SK-N-SH (cell line): ENCODE results near the gene SNRPD1. TPM values are rescaled to one million over a fixed set of nuclear protein-coding genes. Genes with fewer than 3 reads are reported as not detected.

ENCODE experiments used
- CTCF ChIA-PET: fragments of 300-600, 350-600 bp; formaldehyde crosslinking; extraction: SDS; loops from one replicate; lab custom pipeline; 2021; lab: Yijun Ruan, JAX
- POLR2A ChIA-PET: fragments of 350-600 bp; sonication (Branson Sonifier 250); formaldehyde crosslinking; extraction: SDS; loops from one replicate; lab custom pipeline; 2020; ENCODE audit warnings: antibody characterized with exemption, inconsistent platforms; lab: Yijun Ruan, JAX
- DNase-seq: peaks from one replicate; pipeline ENCODE4 v3.0.0; 2012
- H2AFZ ChIP-seq: fragments of 200-600 bp; sonication (generic); 2 replicates; pipeline ENCODE4 v1.8.1; 2016; ENCODE audit warnings: antibody characterized with exemption, mild to moderate bottlenecking, low read depth
- H3F3A ChIP-seq: fragments of 200-600 bp; sonication (generic); replicated peaks from 2 replicates; pipeline ENCODE3; 2016; ENCODE audit warnings: antibody characterized with exemption, mild to moderate bottlenecking; ENCODE audit not compliant: insufficient read depth
- H3K27ac ChIP-seq, 2 experiments: fragments of 200-500 bp in 1 of 2; fragments of 200-600 bp in 1 of 2; sonication (Bioruptor generic) in 1 of 2; sonication (generic), shearing (Covaris generic) in 1 of 2; 2 replicates each; pipeline versions ENCODE4 v1.5.1 to v1.6.1; 2014 to 2016; ENCODE audit warnings: low read depth in 2 of 2, inconsistent platforms in 1 of 2, low read length in 1 of 2, mild to moderate bottlenecking in 1 of 2, mixed read lengths in 1 of 2
- H3K27me3 ChIP-seq: fragments of 200-600 bp; sonication (generic), shearing (Covaris generic); 2 replicates; pipeline ENCODE4 v1.6.1; 2016; ENCODE audit warnings: mixed run types; ENCODE audit not compliant: insufficient read depth
- H3K36me3 ChIP-seq, 2 experiments: fragments of 200-500 bp in 1 of 2; fragments of 200-600 bp in 1 of 2; sonication (Bioruptor generic) in 1 of 2; sonication (generic) in 1 of 2; replicated peaks in 1 of 2; 2 replicates each; pipeline versions ENCODE3 to v1.5.1; 2014 to 2016; ENCODE audit warnings: low read length in 1 of 2, mild to moderate bottlenecking in 1 of 2; ENCODE audit not compliant: insufficient read depth in 2 of 2, control insufficient read depth in 1 of 2
- H3K4me1 ChIP-seq, 2 experiments: fragments of 200-500 bp in 1 of 2; fragments of 200-600 bp in 1 of 2; sonication (Bioruptor generic) in 1 of 2; sonication (generic), shearing (Covaris generic) in 1 of 2; 2 replicates each; pipeline versions ENCODE4 v1.5.1 to v1.6.1; 2014 to 2016; ENCODE audit warnings: low read depth in 1 of 2, low read length in 1 of 2, mixed run types in 1 of 2; ENCODE audit not compliant: insufficient read depth in 2 of 2, control insufficient read depth in 1 of 2
- H3K4me2 ChIP-seq: fragments of 200-600 bp; sonication (generic), shearing (Covaris generic); 2 replicates; pipeline ENCODE4 v1.6.1; 2017; ENCODE audit warnings: mixed run types
- H3K4me3 ChIP-seq, 2 experiments: fragments of 200-500 bp in 1 of 2; fragments of 200-600 bp in 1 of 2; sonication (Bioruptor generic) in 1 of 2; sonication (generic), shearing (Covaris generic) in 1 of 2; 2 replicates each; pipeline versions ENCODE4 v1.5.1 to v1.8.1; 2014 to 2016; ENCODE audit warnings: low read depth in 2 of 2, inconsistent platforms in 1 of 2, low read length in 1 of 2, mild to moderate bottlenecking in 1 of 2, mixed read lengths in 1 of 2, moderate library complexity in 1 of 2
- H3K79me2 ChIP-seq: fragments of 200-600 bp; sonication (generic); 2 replicates; pipeline ENCODE4 v1.8.1; 2017; ENCODE audit warnings: mild to moderate bottlenecking; ENCODE audit not compliant: insufficient read depth
- H3K9ac ChIP-seq: fragments of 200-600 bp; sonication (generic); 2 replicates; pipeline ENCODE4 v1.6.1; 2017; ENCODE audit warnings: mixed run types
- H3K9me2 ChIP-seq: fragments of 200-600 bp; sonication (generic); 2 replicates; pipeline ENCODE4 v1.6.1; 2017; ENCODE audit warnings: mixed run types
- H3K9me3 ChIP-seq: fragments of 200-600 bp; sonication (generic); 2 replicates; pipeline ENCODE4 v1.6.1; 2017; ENCODE audit warnings: mixed run types, mild to moderate bottlenecking, moderate library complexity
- H4K20me1 ChIP-seq: fragments of 200-600 bp; sonication (generic); 2 replicates; pipeline ENCODE4 v1.6.1; 2017; ENCODE audit warnings: mild to moderate bottlenecking, mixed run types; ENCODE audit not compliant: insufficient read depth
- CHD2 ChIP-seq: fragments of 150-350 bp; IDR thresholded peaks from 2 replicates; pipeline ENCODE4 v1.6.1; 2018; ENCODE audit warnings: low read length; ENCODE audit not compliant: partially characterized antibody
- ELF1 ChIP-seq: IDR thresholded peaks from 2 replicates; pipeline ENCODE4 v1.4.0; 2012
- EP300 ChIP-seq, 2 experiments: IDR thresholded peaks; 2 replicates each; pipeline versions ENCODE4 v1.4.0 to v1.6.1; 2012; ENCODE audit warnings: borderline replicate concordance in 1 of 2, low read depth in 1 of 2, low read length in 1 of 2
- FOXJ3 ChIP-seq: sonication (generic); formaldehyde crosslinking; IDR thresholded peaks from 2 replicates; pipeline ENCODE4 v1.5.1; 2020; ENCODE audit warnings: mild to moderate bottlenecking, missing genetic modification reagents
- JUND ChIP-seq: IDR thresholded peaks from 2 replicates; pipeline ENCODE4 v1.4.0; 2012
- MXI1 ChIP-seq: IDR thresholded peaks from 2 replicates; pipeline ENCODE4 v1.6.1; 2012; ENCODE audit warnings: mild to moderate bottlenecking, low read depth, low read length, improper control_type of control experiment
- NFIC ChIP-seq: IDR thresholded peaks from 2 replicates; pipeline ENCODE4 v1.4.0; 2012; ENCODE audit warnings: borderline replicate concordance
- NRF1 ChIP-seq: IDR thresholded peaks from 2 replicates; pipeline ENCODE4 v1.6.1; 2012; ENCODE audit warnings: low read depth, mild to moderate bottlenecking, low read length
- POLR2AphosphoS5 ChIP-seq: IDR thresholded peaks from 2 replicates; pipeline ENCODE4 v1.6.1; 2012; ENCODE audit warnings: low read depth, low read length
- RCOR1 ChIP-seq: fragments of 150-350 bp; IDR thresholded peaks from 2 replicates; pipeline ENCODE4 v1.6.1; 2017; ENCODE audit warnings: antibody characterized with exemption, low read length
- RXRA ChIP-seq: IDR thresholded peaks from 2 replicates; pipeline ENCODE4 v1.4.0; 2012; ENCODE audit warnings: low read depth, mild to moderate bottlenecking, borderline replicate concordance
- SIN3A ChIP-seq: IDR thresholded peaks from 2 replicates; pipeline ENCODE4 v1.6.1; 2012; ENCODE audit warnings: low read depth, mild to moderate bottlenecking, low read length, moderate library complexity, borderline replicate concordance
- TAF1 ChIP-seq: IDR thresholded peaks from 2 replicates; pipeline ENCODE4 v1.6.1; 2012; ENCODE audit warnings: low read depth, mild to moderate bottlenecking, low read length, moderate library complexity, borderline replicate concordance
- TCF12 ChIP-seq: IDR thresholded peaks from 2 replicates; pipeline ENCODE4 v1.4.0; 2012
- WGBS: methylation state at CpG from one replicate; pipeline ENCODE4 v1.1.6; 2017; ENCODE audit warnings: low lambda C conversion rate; 5-methylcytosine and 5-hydroxymethylcytosine counted together
- polyA plus RNA-seq, 3 experiments: library from polyadenylated mRNA; depleted of rRNA; stranded (reverse); fragments of >200 nt; gene quantifications; 2 replicates each; pipeline ENCODE4 v1.2.3, GENCODE V29; 2012
- TF ChIP-seq, protein P1 (sequence below): IDR thresholded peaks from 2 replicates; pipeline ENCODE4 v1.6.1; 2012; ENCODE audit warnings: mild to moderate bottlenecking, low read depth, low read length, moderate library complexity
- TF ChIP-seq, protein P2 (sequence below): fragments of 150-350 bp; IDR thresholded peaks from 2 replicates; pipeline ENCODE4 v1.6.1; 2017; ENCODE audit warnings: antibody characterized with exemption, low read length, low read depth, borderline replicate concordance
- TF ChIP-seq, protein P3 (sequence below): IDR thresholded peaks from 2 replicates; pipeline ENCODE4 v1.4.0; 2012; ENCODE audit warnings: low read depth, borderline replicate concordance

Gene SNRPD1
- polyA plus RNA-seq, 1 of the 3 experiments (the other 2 are of a cell fraction) = 24.6 TPM

DNA sequence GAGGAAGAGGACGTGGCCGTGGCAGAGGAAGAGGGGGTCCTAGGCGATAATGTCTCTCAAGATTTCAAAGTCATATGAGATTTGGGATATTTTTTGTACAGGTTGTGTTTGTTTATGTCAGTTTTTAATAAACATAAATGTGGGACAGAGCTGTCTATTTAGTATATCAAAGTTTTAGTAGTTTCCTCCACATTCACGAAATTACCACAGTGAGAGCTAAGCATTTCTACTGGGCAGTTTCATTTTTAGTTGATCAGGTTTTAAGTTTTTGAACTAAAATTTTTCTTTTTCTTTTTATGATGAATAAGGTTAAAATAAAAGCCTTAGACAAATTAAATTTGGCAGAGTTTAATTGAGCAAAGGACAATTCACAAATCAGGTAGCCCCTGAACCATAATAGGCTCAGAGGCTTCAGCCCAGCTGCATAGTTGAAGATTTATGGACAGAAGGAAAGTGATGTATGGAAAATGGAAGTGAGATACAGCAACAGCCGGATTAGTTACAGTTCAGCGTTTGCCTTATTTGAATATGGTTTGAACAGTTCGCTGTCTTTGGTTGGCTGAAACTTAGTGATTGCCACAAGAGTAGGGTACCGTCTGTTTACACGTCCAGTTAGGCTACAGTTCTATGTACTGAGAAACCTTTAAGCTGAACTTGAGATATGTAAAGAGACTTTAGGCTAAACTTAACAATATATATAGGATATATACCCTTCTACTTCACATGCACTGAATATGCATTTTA, 17.1 kb downstream of the SNRPD1 start:
- Histone ChIP-seq H3K9me3 (no peaks in the 10 kb centered on the region), H3K9ac (no peak overlapping the region), H4K20me1 (0 out of 2 replicates have a peak, but pooled peaks cover 3% of the 10 kb centered on the region), H3K4me3 (no peak overlapping the region), H3K36me3 (peaks cover 40 to 72% of the 10 kb centered on the region in 2 experiments), H3K9me2 (no peaks in the 10 kb centered on the region), H3K4me2 (no peak overlapping the region), H3K79me2 (peaks cover 46% of the 10 kb centered on the region), H3K4me1 (no peaks in the 10 kb centered on the region), H2AFZ (no peak overlapping the region), H3K27ac (no peak overlapping the region), H3K27me3 (no peaks in the 10 kb centered on the region), H3F3A (peaks cover 13% of the 10 kb centered on the region)
- TF ChIP-seq ELF1 (no peak), TAF1 (no peak), EP300 (IDR thresholded peaks at IDR 0.05; ENCODE audit: borderline replicate concordance in 1 of 2, low read depth in 1 of 2, low read length in 1 of 2) (no peak), JUND (no peak), FOXJ3 (CRISPR knock-in tag) (no peak), CHD2 (no peak), MXI1 (no peak), SIN3A (no peak), TCF12 (no peak), POLR2AphosphoS5 (no peak), RXRA (no peak), NRF1 (no peak), RCOR1 (no peak), NFIC (no peak)
- TF ChIP-seq, protein P1, sequence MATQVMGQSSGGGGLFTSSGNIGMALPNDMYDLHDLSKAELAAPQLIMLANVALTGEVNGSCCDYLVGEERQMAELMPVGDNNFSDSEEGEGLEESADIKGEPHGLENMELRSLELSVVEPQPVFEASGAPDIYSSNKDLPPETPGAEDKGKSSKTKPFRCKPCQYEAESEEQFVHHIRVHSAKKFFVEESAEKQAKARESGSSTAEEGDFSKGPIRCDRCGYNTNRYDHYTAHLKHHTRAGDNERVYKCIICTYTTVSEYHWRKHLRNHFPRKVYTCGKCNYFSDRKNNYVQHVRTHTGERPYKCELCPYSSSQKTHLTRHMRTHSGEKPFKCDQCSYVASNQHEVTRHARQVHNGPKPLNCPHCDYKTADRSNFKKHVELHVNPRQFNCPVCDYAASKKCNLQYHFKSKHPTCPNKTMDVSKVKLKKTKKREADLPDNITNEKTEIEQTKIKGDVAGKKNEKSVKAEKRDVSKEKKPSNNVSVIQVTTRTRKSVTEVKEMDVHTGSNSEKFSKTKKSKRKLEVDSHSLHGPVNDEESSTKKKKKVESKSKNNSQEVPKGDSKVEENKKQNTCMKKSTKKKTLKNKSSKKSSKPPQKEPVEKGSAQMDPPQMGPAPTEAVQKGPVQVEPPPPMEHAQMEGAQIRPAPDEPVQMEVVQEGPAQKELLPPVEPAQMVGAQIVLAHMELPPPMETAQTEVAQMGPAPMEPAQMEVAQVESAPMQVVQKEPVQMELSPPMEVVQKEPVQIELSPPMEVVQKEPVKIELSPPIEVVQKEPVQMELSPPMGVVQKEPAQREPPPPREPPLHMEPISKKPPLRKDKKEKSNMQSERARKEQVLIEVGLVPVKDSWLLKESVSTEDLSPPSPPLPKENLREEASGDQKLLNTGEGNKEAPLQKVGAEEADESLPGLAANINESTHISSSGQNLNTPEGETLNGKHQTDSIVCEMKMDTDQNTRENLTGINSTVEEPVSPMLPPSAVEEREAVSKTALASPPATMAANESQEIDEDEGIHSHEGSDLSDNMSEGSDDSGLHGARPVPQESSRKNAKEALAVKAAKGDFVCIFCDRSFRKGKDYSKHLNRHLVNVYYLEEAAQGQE = no peak
- TF ChIP-seq, protein P2, sequence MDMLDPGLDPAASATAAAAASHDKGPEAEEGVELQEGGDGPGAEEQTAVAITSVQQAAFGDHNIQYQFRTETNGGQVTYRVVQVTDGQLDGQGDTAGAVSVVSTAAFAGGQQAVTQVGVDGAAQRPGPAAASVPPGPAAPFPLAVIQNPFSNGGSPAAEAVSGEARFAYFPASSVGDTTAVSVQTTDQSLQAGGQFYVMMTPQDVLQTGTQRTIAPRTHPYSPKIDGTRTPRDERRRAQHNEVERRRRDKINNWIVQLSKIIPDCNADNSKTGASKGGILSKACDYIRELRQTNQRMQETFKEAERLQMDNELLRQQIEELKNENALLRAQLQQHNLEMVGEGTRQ = no peak
- TF ChIP-seq, protein P3, sequence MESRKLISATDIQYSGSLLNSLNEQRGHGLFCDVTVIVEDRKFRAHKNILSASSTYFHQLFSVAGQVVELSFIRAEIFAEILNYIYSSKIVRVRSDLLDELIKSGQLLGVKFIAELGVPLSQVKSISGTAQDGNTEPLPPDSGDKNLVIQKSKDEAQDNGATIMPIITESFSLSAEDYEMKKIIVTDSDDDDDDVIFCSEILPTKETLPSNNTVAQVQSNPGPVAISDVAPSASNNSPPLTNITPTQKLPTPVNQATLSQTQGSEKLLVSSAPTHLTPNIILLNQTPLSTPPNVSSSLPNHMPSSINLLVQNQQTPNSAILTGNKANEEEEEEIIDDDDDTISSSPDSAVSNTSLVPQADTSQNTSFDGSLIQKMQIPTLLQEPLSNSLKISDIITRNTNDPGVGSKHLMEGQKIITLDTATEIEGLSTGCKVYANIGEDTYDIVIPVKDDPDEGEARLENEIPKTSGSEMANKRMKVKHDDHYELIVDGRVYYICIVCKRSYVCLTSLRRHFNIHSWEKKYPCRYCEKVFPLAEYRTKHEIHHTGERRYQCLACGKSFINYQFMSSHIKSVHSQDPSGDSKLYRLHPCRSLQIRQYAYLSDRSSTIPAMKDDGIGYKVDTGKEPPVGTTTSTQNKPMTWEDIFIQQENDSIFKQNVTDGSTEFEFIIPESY = no peak
- POLR2A ChIA-PET = no interaction called here
- CTCF ChIA-PET = interaction anchor here (0.7 kb wide), 1 partner anchor 158 kb away, joined by 3 read pairs; no protein-coding TSS in a partner anchor
- 95% methylated on average over 9 of the region's 9 CpGs for WGBS
- no peak for DNase-seq
